Gastrocnemius medialis (tissue), 4 donors: ENCODE measurements around the gene MAML2.

ENCODE experiments used
- POLR2A ChIP-seq, 2 donors: fragments of 450-650 bp; IDR thresholded peaks; one replicate each; pipeline ENCODE4 v1.6.1; 2017; ENCODE audit warnings: antibody characterized with exemption in 2 of 2, mild to moderate bottlenecking in 2 of 2, moderate library complexity in 2 of 2
- TF ChIP-seq, protein P1 (sequence below), 5 experiments: fragments of 450-650 bp in 3 of 5; fragments of 200-600 bp in 2 of 5; sonication (generic) in 2 of 5; IDR thresholded peaks in 4 of 5; conservative IDR thresholded peaks in 1 of 5; 1 replicate in 4 of 5; 2 replicates in 1 of 5; pipeline ENCODE4 v1.5.1; 2016 to 2019; ENCODE audit warnings: antibody characterized with exemption in 5 of 5, mild to moderate bottlenecking in 3 of 5, moderate library complexity in 3 of 5

DNA sequence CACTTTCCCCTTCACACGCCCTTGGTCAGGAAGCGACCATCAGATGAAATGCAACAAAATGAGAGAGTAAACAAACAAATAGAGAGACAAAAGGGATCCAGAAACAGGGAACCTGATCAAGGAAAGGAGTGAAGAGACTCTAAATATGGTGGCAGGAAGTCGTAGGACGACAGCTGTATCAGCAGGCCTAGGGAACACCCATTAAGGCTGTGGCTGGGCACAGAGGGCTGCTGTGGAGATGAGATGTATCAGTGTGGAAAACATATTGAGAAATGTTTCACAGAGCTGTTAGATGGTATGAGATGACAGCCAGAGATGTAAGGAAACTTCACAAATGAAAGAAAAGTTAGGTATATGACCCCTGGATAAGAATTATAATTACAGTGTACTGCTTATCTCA lies 263.3 kb downstream of the MAML2 start:
- TF ChIP-seq, protein P1, sequence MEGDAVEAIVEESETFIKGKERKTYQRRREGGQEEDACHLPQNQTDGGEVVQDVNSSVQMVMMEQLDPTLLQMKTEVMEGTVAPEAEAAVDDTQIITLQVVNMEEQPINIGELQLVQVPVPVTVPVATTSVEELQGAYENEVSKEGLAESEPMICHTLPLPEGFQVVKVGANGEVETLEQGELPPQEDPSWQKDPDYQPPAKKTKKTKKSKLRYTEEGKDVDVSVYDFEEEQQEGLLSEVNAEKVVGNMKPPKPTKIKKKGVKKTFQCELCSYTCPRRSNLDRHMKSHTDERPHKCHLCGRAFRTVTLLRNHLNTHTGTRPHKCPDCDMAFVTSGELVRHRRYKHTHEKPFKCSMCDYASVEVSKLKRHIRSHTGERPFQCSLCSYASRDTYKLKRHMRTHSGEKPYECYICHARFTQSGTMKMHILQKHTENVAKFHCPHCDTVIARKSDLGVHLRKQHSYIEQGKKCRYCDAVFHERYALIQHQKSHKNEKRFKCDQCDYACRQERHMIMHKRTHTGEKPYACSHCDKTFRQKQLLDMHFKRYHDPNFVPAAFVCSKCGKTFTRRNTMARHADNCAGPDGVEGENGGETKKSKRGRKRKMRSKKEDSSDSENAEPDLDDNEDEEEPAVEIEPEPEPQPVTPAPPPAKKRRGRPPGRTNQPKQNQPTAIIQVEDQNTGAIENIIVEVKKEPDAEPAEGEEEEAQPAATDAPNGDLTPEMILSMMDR (IDR thresholded peaks at IDR 0.05 in 4 of 5, conservative IDR thresholded peaks at IDR 0.05 in 1 of 5): no peak
- no peak for TF ChIP-seq POLR2A (IDR thresholded peaks at IDR 0.05)
